GM18507 (cell line): ENCODE data around the gene PPM1L.
"Not testable (repeated sequence)": the region's sequence is repeated elsewhere in the genome, so short reads cannot be mapped to it uniquely, and the experiment has no call there.

Source experiments
- DNase-seq: peaks from one replicate; pipeline ENCODE4 v3.0.0; 2011; ENCODE audit warnings: low read depth; ENCODE audit not compliant: insufficient read length; ENCODE audit errors: extremely low spot score
- FAIRE-seq: peaks from 2 replicates; lab custom pipeline; 2011; peaks lifted over from hg19 to GRCh38; lab: Jason Lieb, UNC

Gene PPM1L

GRCh38 chr3:160755776-160756304, at the start of gene PPM1L:
PPM1L (plus strand) TSS chr3:160756231.
- FAIRE-seq, result no peak
- DNase-seq, result no peak

GRCh38 chr3:160707187-160707794, 48.7 kb upstream of the PPM1L start:
- DNase-seq, result no peak
- peak; percentile 70 for FAIRE-seq

GRCh38 chr3:160709477-160710182, 46.4 kb upstream of the PPM1L start:
- DNase-seq (no peak), FAIRE-seq (no peak)

GRCh38 chr3:160713144-160713543, 42.9 kb upstream of the PPM1L start:
- not testable (repeated sequence) for FAIRE-seq, DNase-seq

- no peak for DNase-seq
- no peak for FAIRE-seq
Measured at GRCh38 chr3:160719710-160720109, 36.3 kb upstream of the PPM1L start.

- DNase-seq (no peak), FAIRE-seq (no peak)
Measured at GRCh38 chr3:160720123-160720746, 35.8 kb upstream of the PPM1L start.

- FAIRE-seq (no peak), DNase-seq (no peak)
Measured at GRCh38 chr3:160722331-160722730, 33.7 kb upstream of the PPM1L start.

- FAIRE-seq, result no peak
- no peak for DNase-seq
Measured at GRCh38 chr3:160725338-160725737, 30.7 kb upstream of the PPM1L start.

GRCh38 chr3:160735826-160736225, 20.2 kb upstream of the PPM1L start:
- DNase-seq (no peak), FAIRE-seq (no peak)

GRCh38 chr3:160738048-160738447, 18.0 kb upstream of the PPM1L start:
- FAIRE-seq (no peak), DNase-seq (no peak)

- DNase-seq (no peak), FAIRE-seq (no peak)
Measured at GRCh38 chr3:160739079-160739478, 17.0 kb upstream of the PPM1L start.

GRCh38 chr3:160746976-160747375, 9.1 kb upstream of the PPM1L start:
- DNase-seq, result no peak
- no peak for FAIRE-seq

- FAIRE-seq (no peak), DNase-seq (no peak)
Measured at GRCh38 chr3:160747422-160747821, 8.6 kb upstream of the PPM1L start.

GRCh38 chr3:160748231-160748630, 7.8 kb upstream of the PPM1L start:
- FAIRE-seq (no peak), DNase-seq (no peak)

GRCh38 chr3:160748787-160749186, 7.2 kb upstream of the PPM1L start:
- no peak for FAIRE-seq
- no peak for DNase-seq

GRCh38 chr3:160753953-160754352, 2.1 kb upstream of the PPM1L start:
- DNase-seq, result no peak
- no peak for FAIRE-seq

- FAIRE-seq, result no peak
Measured at GRCh38 chr3:160754371-160754854, 1.6 kb upstream of the PPM1L start.

GRCh38 chr3:160754855-160755747, 930 bp upstream of the PPM1L start:
- FAIRE-seq (peak; percentile 89), DNase-seq (peak; percentile 75)

More at GRCh38 chr3:160754371-160754854, 1.6 kb upstream of the PPM1L start:
- DNase-seq, result no peak
